Measurements from ENCODE around the gene STOX1.
"Not testable (repeated sequence)": the region's sequence is repeated elsewhere in the genome, so short reads cannot be mapped to it uniquely, and the experiment has no call there.

The STOX1 gene

GRCh38 chr10:68880181-68880580 is 52.9 kb downstream of the STOX1 start:
- no peak for DNase-seq

- no peak for DNase-seq
Observed at GRCh38 chr10:68895041-68895440, 67.7 kb downstream of the STOX1 start.

- DNase-seq: peak; percentile 73
Observed at GRCh38 chr10:68897336-68897741, 70.0 kb downstream of the STOX1 start.

GRCh38 chr10:68899186-68899745 is 71.9 kb downstream of the STOX1 start:
- no peak for DNase-seq

GRCh38 chr10:68900427-68901104 is 73.2 kb downstream of the STOX1 start:
- peak; percentile 77 for DNase-seq

GRCh38 chr10:68901105-68901927 is 74.0 kb downstream of the STOX1 start, which contains the start of gene DDX50:
Gene DDX50, plus strand, starts transcription at chr10:68901315. Its CDS starts 70 bp downstream, at chr10:68901385.
- DNase-seq: peak; percentile 99

GRCh38 chr10:68902382-68902781 is 75.1 kb downstream of the STOX1 start:
- DNase-seq: no peak

GRCh38 chr10:68924593-68924992 is 97.3 kb downstream of the STOX1 start:
- DNase-seq: no peak

- no peak for DNase-seq
Observed at GRCh38 chr10:68925489-68925888, 98.2 kb downstream of the STOX1 start.

GRCh38 chr10:68929157-68929556 is 101.8 kb downstream of the STOX1 start:
- DNase-seq: not testable (repeated sequence)

GRCh38 chr10:68929888-68930287 is 102.6 kb downstream of the STOX1 start:
- not testable (repeated sequence) for DNase-seq

- DNase-seq: not testable (repeated sequence)
Observed at GRCh38 chr10:68932860-68933259, 105.5 kb downstream of the STOX1 start.

- DNase-seq: no peak
Observed at GRCh38 chr10:68934994-68935393, 107.7 kb downstream of the STOX1 start.

GRCh38 chr10:68938117-68938516 is 110.8 kb downstream of the STOX1 start:
- DNase-seq: no peak

- no peak for DNase-seq
Observed at GRCh38 chr10:68938884-68939283, 111.6 kb downstream of the STOX1 start.

- DNase-seq: not testable (repeated sequence)
Observed at GRCh38 chr10:68940917-68941316, 113.6 kb downstream of the STOX1 start.

All from kidney glomerular epithelial cell (primary cell).